Body of pancreas (tissue), 4 donors: Measurements from ENCODE around the gene RNF5. TPM values are rescaled to one million over a fixed set of nuclear protein-coding genes. Genes with fewer than 3 reads are reported as not detected.
"Not testable (repeated sequence)": the region's sequence is repeated elsewhere in the genome, so short reads cannot be mapped to it uniquely, and the experiment has no call there.

Source experiments
- ATAC-seq: fragments of 150-250 bp; one replicate; pipeline ENCODE4 v1.9.1; 2016
- DNase-seq, 4 donors: peaks; one replicate each; pipeline ENCODE4 v3.0.0-alpha.2; 2019
- H3K27ac ChIP-seq, 4 donors: fragments of 200-600 bp; sonication (generic); 1 replicate in 3 of 4; 2 replicates in 1 of 4; pipeline versions ENCODE4 v1.5.1 to v1.6.1; 2016 to 2019; ENCODE audit warnings: mild to moderate bottlenecking in 1 of 4, mixed read lengths in 1 of 4, moderate library complexity in 1 of 4
- H3K27me3 ChIP-seq, 2 donors: fragments of 200-600 bp; sonication (generic); one replicate each; pipeline ENCODE4 v1.6.0; 2016; ENCODE audit warnings: mild to moderate bottlenecking in 1 of 2
- H3K36me3 ChIP-seq, 2 donors: fragments of 200-600 bp; sonication (generic); replicated peaks in 1 of 2; 2 replicates each; pipeline ENCODE4 v1.5.1; 2016; ENCODE audit warnings: low read depth in 2 of 2; ENCODE audit not compliant: insufficient read depth in 1 of 2
- H3K4me1 ChIP-seq: fragments of 200-600 bp; sonication (generic); one replicate; pipeline ENCODE4 v1.6.0; 2016
- H3K4me3 ChIP-seq, 2 donors: fragments of 200-600 bp; sonication (generic); 1 replicate in 1 of 2; 2 replicates in 1 of 2; pipeline ENCODE4 v1.5.1; 2016 to 2019
- H3K9me3 ChIP-seq, 3 donors: fragments of 200-600 bp; sonication (generic); 1 replicate in 2 of 3; 2 replicates in 1 of 3; pipeline ENCODE4 v1.5.1; 2016
- POLR2A ChIP-seq, 3 donors: fragments of 450-650 bp; IDR thresholded peaks; one replicate each; pipeline ENCODE4 v1.6.1; 2016; ENCODE audit warnings: antibody characterized with exemption in 3 of 3, mild to moderate bottlenecking in 2 of 3
- WGBS, 2 donors: methylation state at CpG; one replicate each; pipeline ENCODE4 v1.1.5; 2017; 5-methylcytosine and 5-hydroxymethylcytosine counted together
- intact Hi-C: fragments of 100-400 bp; cut with DNase I; formaldehyde crosslinking; loops from one replicate; pipeline ENCODE4 v1.15.1; 2023
- total RNA-seq, 2 donors: library from RNA; depleted of rRNA; stranded (reverse); fragments of >200 nt; gene quantifications; one replicate each; pipeline ENCODE4 v1.1.0, GENCODE V29; 2016
- TF ChIP-seq, protein P1 (sequence below), 7 experiments: fragments of 450-650 bp in 4 of 7; fragments of 200-600 bp in 3 of 7; sonication (generic) in 3 of 7; IDR thresholded peaks; one replicate each; pipeline ENCODE4 v1.5.1; 2016 to 2019; ENCODE audit warnings: antibody characterized with exemption in 7 of 7

The RNF5 gene
- total RNA-seq, 2 donors from 2014 or later: 34.0 to 62.0 TPM

- ATAC-seq (peak; percentile 35), DNase-seq (no peak)
- H3K36me3 ChIP-seq: no peaks in the 10 kb centered on the region
- H3K27me3 ChIP-seq: no peaks in the 10 kb centered on the region
- TF ChIP-seq, protein P1, sequence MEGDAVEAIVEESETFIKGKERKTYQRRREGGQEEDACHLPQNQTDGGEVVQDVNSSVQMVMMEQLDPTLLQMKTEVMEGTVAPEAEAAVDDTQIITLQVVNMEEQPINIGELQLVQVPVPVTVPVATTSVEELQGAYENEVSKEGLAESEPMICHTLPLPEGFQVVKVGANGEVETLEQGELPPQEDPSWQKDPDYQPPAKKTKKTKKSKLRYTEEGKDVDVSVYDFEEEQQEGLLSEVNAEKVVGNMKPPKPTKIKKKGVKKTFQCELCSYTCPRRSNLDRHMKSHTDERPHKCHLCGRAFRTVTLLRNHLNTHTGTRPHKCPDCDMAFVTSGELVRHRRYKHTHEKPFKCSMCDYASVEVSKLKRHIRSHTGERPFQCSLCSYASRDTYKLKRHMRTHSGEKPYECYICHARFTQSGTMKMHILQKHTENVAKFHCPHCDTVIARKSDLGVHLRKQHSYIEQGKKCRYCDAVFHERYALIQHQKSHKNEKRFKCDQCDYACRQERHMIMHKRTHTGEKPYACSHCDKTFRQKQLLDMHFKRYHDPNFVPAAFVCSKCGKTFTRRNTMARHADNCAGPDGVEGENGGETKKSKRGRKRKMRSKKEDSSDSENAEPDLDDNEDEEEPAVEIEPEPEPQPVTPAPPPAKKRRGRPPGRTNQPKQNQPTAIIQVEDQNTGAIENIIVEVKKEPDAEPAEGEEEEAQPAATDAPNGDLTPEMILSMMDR (IDR thresholded peaks at IDR 0.05): no peak
- no peak for TF ChIP-seq POLR2A (IDR thresholded peaks at IDR 0.05)
- 64 to 87% methylated on average over 3 of the region's 3 CpGs for WGBS, 2 donors
- H3K4me3 ChIP-seq: no peak overlapping the region
- no peaks in the 10 kb centered on the region for H3K4me1 ChIP-seq
- no peaks in the 10 kb centered on the region for H3K9me3 ChIP-seq
- intact Hi-C loops: no loop called here
- no peak overlapping the region for H3K27ac ChIP-seq
Measured at GRCh38 chr6:32204268-32204715, 26.1 kb downstream of the RNF5 start.

GRCh38 chr6:32208996-32209395 is 30.8 kb downstream of the RNF5 start:
- no peak for TF ChIP-seq POLR2A (IDR thresholded peaks at IDR 0.05)
- TF ChIP-seq, protein P1 (IDR thresholded peaks at IDR 0.05): no peak
- intact Hi-C loops: no loop called here
- WGBS, 2 donors: 56 to 66% methylated on average over 1 of the region's 1 CpG

DNA sequence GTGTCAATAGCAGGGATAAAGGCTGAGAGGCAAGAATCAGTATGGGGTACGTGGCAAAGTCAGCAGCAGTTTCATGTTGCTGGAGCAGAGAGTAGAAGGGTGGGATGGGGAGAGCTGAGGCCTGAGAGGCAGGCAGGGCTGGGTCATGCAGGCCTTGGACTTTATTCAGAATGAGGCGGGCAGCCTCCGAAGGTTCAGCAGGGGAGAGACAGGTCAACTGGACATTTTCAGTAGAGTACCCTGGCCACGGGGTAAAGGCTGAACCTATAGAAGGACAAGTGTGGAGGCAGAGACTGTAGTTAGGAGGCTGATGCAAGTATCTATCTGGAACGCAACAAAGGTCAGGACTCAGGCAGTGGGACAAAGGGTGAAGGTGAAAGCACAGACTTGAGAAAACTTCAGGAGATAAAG is 32.0 kb downstream of the RNF5 start:
- H3K9me3 ChIP-seq: no peaks in the 10 kb centered on the region
- intact Hi-C loops: no loop called here
- H3K27ac ChIP-seq: no peak overlapping the region
- ATAC-seq (no peak), DNase-seq (no peak)
- no peaks in the 10 kb centered on the region for H3K36me3 ChIP-seq
- no peaks in the 10 kb centered on the region for H3K4me1 ChIP-seq
- no peaks in the 10 kb centered on the region for H3K27me3 ChIP-seq
- TF ChIP-seq POLR2A (IDR thresholded peaks at IDR 0.05): no peak
- TF ChIP-seq, protein P1 (IDR thresholded peaks at IDR 0.05): no peak
- H3K4me3 ChIP-seq: no peak overlapping the region
- 70 to 77% methylated on average over 5 of the region's 5 CpGs for WGBS, 2 donors

More at GRCh38 chr6:32208996-32209395, 30.8 kb downstream of the RNF5 start:
- H3K9me3 ChIP-seq: no peaks in the 10 kb centered on the region
- H3K27me3 ChIP-seq: no peaks in the 10 kb centered on the region
- H3K36me3 ChIP-seq: no peaks in the 10 kb centered on the region
- H3K4me1 ChIP-seq: no peaks in the 10 kb centered on the region
- DNase-seq: no peak
- H3K4me3 ChIP-seq: no peak overlapping the region
- no peak overlapping the region for H3K27ac ChIP-seq
- no peak for ATAC-seq

GRCh38 chr6:32211432-32211831 is 33.2 kb downstream of the RNF5 start:
- H3K27me3 ChIP-seq, ATAC-seq, intact Hi-C loops, H3K4me3 ChIP-seq, H3K36me3 ChIP-seq, H3K9me3 ChIP-seq, DNase-seq, H3K27ac ChIP-seq, H3K4me1 ChIP-seq: not testable (repeated sequence)
- WGBS, 2 donors: 83 to 85% methylated on average over 4 of the region's 4 CpGs

- Histone ChIP-seq H3K9me3 (no peaks in the 10 kb centered on the region), H3K4me1 (no peaks in the 10 kb centered on the region), H3K27ac (no peak overlapping the region), H3K27me3 (no peaks in the 10 kb centered on the region), H3K4me3 (no peak overlapping the region), H3K36me3 (no peaks in the 10 kb centered on the region)
- 73 to 78% methylated on average over 7 to 12 of the region's 12 CpGs for WGBS, 2 donors
- DNase-seq: no peak
- TF ChIP-seq, protein P1 (IDR thresholded peaks at IDR 0.05): no peak
- no peak for TF ChIP-seq POLR2A (IDR thresholded peaks at IDR 0.05)
- ATAC-seq: no peak
- intact Hi-C loops: no loop called here
Measured at GRCh38 chr6:32212076-32212760, 34.0 kb downstream of the RNF5 start.
